Motor neuron (in vitro differentiated cells): ENCODE results near the gene PWWP2A. TPM values are rescaled to one million over a fixed set of nuclear protein-coding genes. Genes with fewer than 3 reads are reported as not detected.
"Not testable (repeated sequence)": the region's sequence is repeated elsewhere in the genome, so short reads cannot be mapped to it uniquely, and the experiment has no call there.

Experiments
- ATAC-seq, 8 experiments: fragments of 200-7000 bp; cut with Tn5 transposase; replicated peaks in 6 of 8; 2 replicates each; pipeline ENCODE4 v1.8.0; 2021; ENCODE audit warnings: mild to moderate bottlenecking in 8 of 8, moderate library complexity in 8 of 8
- H3K27ac ChIP-seq, 2 donors: fragments of 250-450 bp; sonication (Bioruptor Pico); 2 replicates each; pipeline ENCODE4 v1.9.0; 2021; ENCODE audit warnings: antibody characterized with exemption in 2 of 2, mild to moderate bottlenecking in 2 of 2, moderate library complexity in 1 of 2
- H3K4me1 ChIP-seq, 2 donors: fragments of 250-450 bp; sonication (Bioruptor Pico); replicated peaks in 1 of 2; 2 replicates each; pipeline ENCODE4 v1.6.1; 2021; ENCODE audit warnings: antibody characterized with exemption in 2 of 2, mild to moderate bottlenecking in 2 of 2, moderate library complexity in 1 of 2
- H3K4me3 ChIP-seq, 5 donors: fragments of 250-450 bp; sonication (Bioruptor Pico); 2 replicates each; pipeline ENCODE4 v1.9.0; 2021; ENCODE audit warnings: antibody characterized with exemption in 5 of 5, mild to moderate bottlenecking in 5 of 5, moderate library complexity in 4 of 5
- WGBS, 10 experiments: fragments of 450-650 bp; shearing (Covaris generic); methylation state at CpG; one replicate each; pipeline ENCODE4 v1.0.0; 2022; 5-methylcytosine and 5-hydroxymethylcytosine counted together
- in situ Hi-C, 9 experiments: fragments of 400-800 bp; cut with MboI; loops; one replicate each; pipeline ENCODE4 v1.15.0; 2021; ENCODE audit warnings: low sequenced_read_pairs in 9 of 9, low pct_unique_long_range_greater_than_20kb in 2 of 9; ENCODE audit not compliant: unreplicated experiment in 9 of 9
- total RNA-seq, 8 experiments: library from RNA; unstranded; fragments of 300-600 nt; gene quantifications; 2 replicates each; pipeline versions ENCODE4 v1.2.3 to v1.2.4, GENCODE V29; 2022

Gene PWWP2A
- total RNA-seq, 8 experiments from 2014 or later: 10.6 to 27.8 (median 22.7) TPM

DNA sequence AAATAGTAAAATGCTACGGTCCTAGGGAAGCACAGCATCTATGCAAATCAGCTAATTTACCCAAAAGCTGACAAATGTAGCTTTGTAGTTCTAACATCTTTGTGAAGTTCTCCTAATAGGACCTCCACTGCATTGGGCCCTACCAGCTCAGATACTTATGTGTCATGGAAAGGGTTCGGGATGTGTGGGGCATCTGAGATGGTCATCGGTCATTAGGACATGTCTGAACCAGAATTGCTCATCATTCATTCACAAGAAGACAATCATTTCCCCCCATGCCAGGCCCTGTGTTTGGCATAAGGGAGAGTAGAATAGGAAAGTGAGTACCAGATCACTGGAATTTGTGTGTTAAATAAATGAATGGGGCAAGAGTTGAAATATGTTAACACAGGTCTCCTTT, 35.7 kb downstream of the PWWP2A start:
- Histone ChIP-seq H3K27ac (no peak overlapping the region), H3K4me1 (peaks cover 0 to 4% of the 10 kb centered on the region in 2 donors), H3K4me3 (no peak overlapping the region)
- in situ Hi-C loops: no loop called here
- no peak for ATAC-seq
- 0 to 100% (median 47%) methylated on average over 1 to 3 of the region's 3 CpGs; no CpG with 5 or more reads in 2 of the 10 experiments for WGBS, 10 experiments

DNA sequence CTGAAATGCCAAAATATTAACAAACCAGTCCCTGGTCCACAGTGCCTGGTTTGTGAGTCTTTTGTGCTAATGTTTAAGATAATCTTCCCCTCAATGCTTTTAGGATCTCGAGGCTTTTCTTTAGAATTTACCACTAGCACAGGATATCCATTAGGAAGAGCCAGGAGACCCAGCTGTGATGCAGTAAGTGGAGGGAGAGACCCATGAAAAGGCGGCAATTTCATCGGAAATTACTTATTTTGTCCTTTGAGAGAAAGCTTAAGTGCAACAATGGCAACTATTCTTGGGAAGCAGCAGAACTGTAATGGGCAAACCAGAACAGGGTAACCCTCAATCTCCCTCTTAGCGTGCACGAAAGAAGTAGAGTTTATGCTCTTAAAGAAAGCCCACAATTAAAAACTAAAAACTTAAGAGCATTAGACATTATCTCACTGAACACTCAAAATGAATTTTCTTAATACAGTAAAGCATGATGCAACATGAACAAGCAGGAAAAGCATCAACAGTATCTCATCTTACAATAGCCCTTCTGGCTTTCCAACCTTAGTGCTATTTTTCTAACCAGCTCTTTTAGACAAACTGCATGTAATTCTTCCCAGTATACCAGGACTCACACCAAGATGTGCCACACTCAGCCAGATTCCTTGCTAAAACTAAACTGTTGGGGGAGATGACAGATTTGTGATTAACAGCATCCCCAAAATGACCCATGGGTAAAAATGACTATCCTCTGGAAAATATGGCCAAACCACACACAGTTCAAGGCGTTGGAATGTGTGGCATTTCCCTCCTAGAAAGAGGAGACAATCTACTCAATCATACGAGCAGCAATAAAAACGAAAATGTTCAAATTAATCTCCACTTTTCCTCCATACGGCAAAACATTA, 36.4 kb downstream of the PWWP2A start:
- Histone ChIP-seq H3K4me1 (peaks cover 0 to 4% of the 10 kb centered on the region in 2 donors), H3K4me3 (no peak overlapping the region), H3K27ac (no peak overlapping the region)
- peak in 3 of 8 experiments; percentile 43 to 63 (median 59) for ATAC-seq
- WGBS, 10 experiments: 0 to 100% (median 77%) methylated on average over 3 to 9 of the region's 9 CpGs; no CpG with 5 or more reads in 1 of the 10 experiments
- in situ Hi-C loops: no loop called here

GRCh38 chr5:160081495-160081894, 37.8 kb downstream of the PWWP2A start:
- in situ Hi-C loops: no loop called here
- H3K27ac ChIP-seq: no peak overlapping the region
- H3K4me1 ChIP-seq: peaks cover 0 to 4% of the 10 kb centered on the region in 2 donors
- no peak overlapping the region for H3K4me3 ChIP-seq
- ATAC-seq: no peak
- WGBS, 10 experiments: 58 to 100% (median 76%) methylated on average over 1 to 2 of the region's 3 CpGs

DNA sequence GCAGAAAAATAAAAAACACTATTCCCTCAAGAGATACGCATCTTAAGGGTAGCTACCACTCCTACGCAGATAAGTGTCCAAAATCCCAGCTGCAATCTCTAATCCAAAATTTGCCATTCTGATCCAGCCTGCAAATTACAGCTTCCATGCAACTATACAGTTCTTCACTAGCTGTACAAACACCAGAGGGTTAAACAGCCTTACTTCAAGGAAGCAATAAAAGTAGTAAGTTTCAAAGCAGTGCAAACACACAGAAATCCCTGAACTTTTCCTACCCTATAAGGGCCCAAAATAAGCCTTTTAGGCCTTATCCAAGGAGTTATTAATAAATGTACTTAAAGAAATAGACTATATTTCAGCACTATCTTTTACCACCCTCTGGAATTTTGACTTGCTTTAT, 39.5 kb downstream of the PWWP2A start:
- 100% methylated on average over 1 to 2 of the region's 2 CpGs; no CpG with 5 or more reads in 5 of the 10 experiments for WGBS, 10 experiments
- H3K27ac ChIP-seq: no peak overlapping the region
- no peak overlapping the region for H3K4me3 ChIP-seq
- in situ Hi-C loops: no loop called here
- H3K4me1 ChIP-seq: peaks cover 0 to 4% of the 10 kb centered on the region in 2 donors
- no peak for ATAC-seq

GRCh38 chr5:160076997-160077396, 42.3 kb downstream of the PWWP2A start:
- Histone ChIP-seq H3K4me3 (no peak overlapping the region), H3K4me1 (peaks cover under 1 to 4% of the 10 kb centered on the region in 2 donors), H3K27ac (no peak overlapping the region)
- ATAC-seq: no peak
- 45 to 100% (median 83%) methylated on average over 1 to 2 of the region's 2 CpGs; no CpG with 5 or more reads in 1 of the 10 experiments for WGBS, 10 experiments
- in situ Hi-C loops: no loop called here

DNA sequence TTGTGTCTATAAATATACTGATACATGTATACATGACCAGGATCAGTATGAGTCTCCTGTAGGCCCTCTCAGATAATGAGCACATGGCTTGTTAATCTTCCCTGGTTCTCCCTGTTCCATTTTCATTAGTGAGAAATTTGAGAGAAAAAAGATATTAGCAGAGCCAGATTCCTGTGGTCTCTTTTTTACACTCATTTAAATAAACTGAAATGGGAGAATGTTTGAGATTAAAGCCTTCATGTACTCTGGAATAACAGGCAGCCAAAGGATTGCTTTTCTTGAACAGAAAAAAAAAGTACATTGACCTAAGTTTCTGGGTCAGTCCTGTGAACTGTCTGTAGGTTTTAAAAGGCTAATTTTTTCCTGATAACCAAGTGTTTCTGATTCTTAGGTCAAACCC, 44.2 kb downstream of the PWWP2A start:
- ATAC-seq: no peak
- in situ Hi-C loops: no loop called here
- H3K4me3 ChIP-seq: no peak overlapping the region
- no peak overlapping the region for H3K27ac ChIP-seq
- H3K4me1 ChIP-seq: peaks cover 0 to 4% of the 10 kb centered on the region in 2 donors

- in situ Hi-C loops: no loop called here
- H3K27ac ChIP-seq: no peak overlapping the region
- peak in 2 of 8 experiments; percentile 44 to 62 for ATAC-seq
- H3K4me1 ChIP-seq: peaks cover 0 to 4% of the 10 kb centered on the region in 2 donors
- WGBS, 10 experiments: 80 to 100% (median 100%) methylated on average over 1 to 2 of the region's 2 CpGs; no CpG with 5 or more reads in 2 of the 10 experiments
- no peak overlapping the region for H3K4me3 ChIP-seq
These were observed 47.3 kb downstream of the PWWP2A start for GRCh38 chr5:160071916-160072315.

- Histone ChIP-seq H3K4me3 (no peak overlapping the region), H3K27ac (no peak overlapping the region), H3K4me1 (peaks cover 0 to 4% of the 10 kb centered on the region in 2 donors)
- in situ Hi-C loops: no loop called here
- peak in 1 of 8 experiments; percentile 10 for ATAC-seq
- WGBS, 10 experiments: 18 to 95% (median 60%) methylated on average over 2 to 8 of the region's 8 CpGs; no CpG with 5 or more reads in 3 of the 10 experiments
These were observed 47.7 kb downstream of the PWWP2A start for GRCh38 chr5:160071516-160071915.

DNA sequence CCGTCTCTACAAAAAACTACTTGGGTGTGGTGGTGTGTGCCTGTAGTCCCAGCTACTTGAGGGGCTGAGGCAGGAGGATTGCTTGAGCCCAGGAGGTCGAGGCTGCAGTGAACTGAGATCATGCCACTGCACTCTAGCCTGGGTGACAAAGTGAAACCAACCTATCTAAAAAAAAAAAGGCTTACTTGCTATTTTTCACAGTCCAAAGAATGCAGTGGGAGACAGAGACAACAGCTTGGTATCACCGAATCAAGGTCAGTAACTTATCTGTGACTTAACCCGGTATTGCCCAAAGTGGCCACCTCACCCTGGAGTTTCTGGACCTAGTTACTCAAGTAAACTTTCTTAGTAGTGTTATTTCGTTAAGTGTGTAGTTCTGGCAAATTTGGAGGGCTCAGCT, 50.1 kb downstream of the PWWP2A start:
- H3K27ac ChIP-seq, in situ Hi-C loops, ATAC-seq, H3K4me3 ChIP-seq: not testable (repeated sequence)
- 73 to 100% (median 83%) methylated on average over 1 to 4 of the region's 5 CpGs; no CpG with 5 or more reads in 3 of the 10 experiments for WGBS, 10 experiments
- H3K4me1 ChIP-seq: peaks cover 8 to 12% of the 10 kb centered on the region in 2 donors

GRCh38 chr5:160064995-160065614, 54.1 kb downstream of the PWWP2A start:
- Histone ChIP-seq H3K4me1 (peaks cover 4 to 12% of the 10 kb centered on the region in 2 donors), H3K4me3 (no peak overlapping the region), H3K27ac (no peak overlapping the region)
- peak in 6 of 8 experiments; percentile 21 to 85 (median 48) for ATAC-seq
- in situ Hi-C loops: no loop called here
- 32 to 100% (median 38%) methylated on average over 4 to 9 of the region's 9 CpGs; no CpG with 5 or more reads in 1 of the 10 experiments for WGBS, 10 experiments

GRCh38 chr5:160064417-160064810, 54.8 kb downstream of the PWWP2A start:
- ATAC-seq: peak in 3 of 8 experiments; percentile 14 to 24 (median 19)
- 50 to 56% methylated on average over 1 of the region's 1 CpG; no CpG with 5 or more reads in 8 of the 10 experiments for WGBS, 10 experiments
- Histone ChIP-seq H3K4me3 (no peak overlapping the region), H3K27ac (no peak overlapping the region), H3K4me1 (peaks cover 4 to 12% of the 10 kb centered on the region in 2 donors)
- in situ Hi-C loops: no loop called here

DNA sequence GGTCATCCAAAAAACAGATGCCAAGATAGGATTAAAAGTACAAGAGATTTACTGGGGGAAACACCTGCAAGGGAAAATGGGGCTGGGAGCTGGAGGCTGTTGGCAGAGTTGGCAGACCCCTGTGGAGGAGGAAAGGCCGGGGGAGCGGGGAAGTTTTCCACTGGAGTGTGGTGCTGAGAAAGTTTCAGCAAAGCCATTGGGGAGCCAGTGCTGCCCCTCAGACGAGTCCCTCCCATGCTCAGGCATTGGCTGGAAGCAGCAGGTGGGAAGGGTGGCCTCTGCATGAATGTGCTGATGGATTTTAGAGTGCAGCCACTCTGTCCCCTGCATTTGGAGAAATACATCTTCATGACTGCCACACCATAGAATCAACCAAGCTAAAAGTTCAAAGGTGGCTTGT, 57.5 kb downstream of the PWWP2A start:
- peaks cover 4 to 12% of the 10 kb centered on the region in 2 donors for H3K4me1 ChIP-seq
- in situ Hi-C loops: no loop called here
- H3K27ac ChIP-seq: no peak overlapping the region
- no peak overlapping the region for H3K4me3 ChIP-seq
- no peak for ATAC-seq
- WGBS, 10 experiments: 44 to 100% (median 81%) methylated on average over 1 to 3 of the region's 3 CpGs; no CpG with 5 or more reads in 2 of the 10 experiments

GRCh38 chr5:160060001-160060400, 59.2 kb downstream of the PWWP2A start:
- 60 to 100% (median 100%) methylated on average over 1 to 4 of the region's 4 CpGs for WGBS, 10 experiments
- in situ Hi-C loops: no loop called here
- Histone ChIP-seq H3K4me3 (no peak overlapping the region), H3K27ac (no peak overlapping the region), H3K4me1 (peaks cover 3 to 4% of the 10 kb centered on the region in 2 donors)
- ATAC-seq: no peak
